GM10266 (cell line): ENCODE data around the gene JMJD6.
"Not testable (repeated sequence)": the region's sequence is repeated elsewhere in the genome, so short reads cannot be mapped to it uniquely, and the experiment has no call there.

Experiments used
- DNase-seq: peaks from one replicate; pipeline ENCODE4 v3.0.0; 2012; ENCODE audit errors: extremely low spot score
- TF ChIP-seq, protein P1 (sequence below): IDR thresholded peaks from 2 replicates; pipeline ENCODE4 v1.5.1; 2012; ENCODE audit warnings: mild to moderate bottlenecking, low read depth; ENCODE audit not compliant: control insufficient read depth, insufficient read depth; ENCODE audit errors: missing control alignments

JMJD6 gene

DNA sequence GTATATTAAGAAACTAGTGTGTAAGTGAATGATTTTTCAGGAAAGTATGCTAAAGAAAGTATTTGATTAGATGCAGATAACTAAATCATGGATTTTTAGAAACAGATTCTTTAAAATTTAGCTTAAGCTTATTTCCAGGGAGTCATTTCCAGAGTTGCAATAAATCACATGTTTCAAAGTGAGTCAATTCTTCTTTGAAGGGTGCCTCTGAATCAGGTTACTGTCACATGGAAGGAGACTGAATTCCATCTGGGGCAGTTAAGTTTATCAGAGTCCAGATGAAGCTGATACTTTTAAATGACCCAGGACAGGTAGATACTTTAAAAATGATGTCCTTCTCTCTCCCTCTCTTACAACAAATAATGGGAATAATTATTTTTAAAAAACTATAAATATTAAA lies 16.6 kb upstream of the JMJD6 start:
- no peak for DNase-seq
- TF ChIP-seq, protein P1, sequence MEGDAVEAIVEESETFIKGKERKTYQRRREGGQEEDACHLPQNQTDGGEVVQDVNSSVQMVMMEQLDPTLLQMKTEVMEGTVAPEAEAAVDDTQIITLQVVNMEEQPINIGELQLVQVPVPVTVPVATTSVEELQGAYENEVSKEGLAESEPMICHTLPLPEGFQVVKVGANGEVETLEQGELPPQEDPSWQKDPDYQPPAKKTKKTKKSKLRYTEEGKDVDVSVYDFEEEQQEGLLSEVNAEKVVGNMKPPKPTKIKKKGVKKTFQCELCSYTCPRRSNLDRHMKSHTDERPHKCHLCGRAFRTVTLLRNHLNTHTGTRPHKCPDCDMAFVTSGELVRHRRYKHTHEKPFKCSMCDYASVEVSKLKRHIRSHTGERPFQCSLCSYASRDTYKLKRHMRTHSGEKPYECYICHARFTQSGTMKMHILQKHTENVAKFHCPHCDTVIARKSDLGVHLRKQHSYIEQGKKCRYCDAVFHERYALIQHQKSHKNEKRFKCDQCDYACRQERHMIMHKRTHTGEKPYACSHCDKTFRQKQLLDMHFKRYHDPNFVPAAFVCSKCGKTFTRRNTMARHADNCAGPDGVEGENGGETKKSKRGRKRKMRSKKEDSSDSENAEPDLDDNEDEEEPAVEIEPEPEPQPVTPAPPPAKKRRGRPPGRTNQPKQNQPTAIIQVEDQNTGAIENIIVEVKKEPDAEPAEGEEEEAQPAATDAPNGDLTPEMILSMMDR, result no peak

DNA sequence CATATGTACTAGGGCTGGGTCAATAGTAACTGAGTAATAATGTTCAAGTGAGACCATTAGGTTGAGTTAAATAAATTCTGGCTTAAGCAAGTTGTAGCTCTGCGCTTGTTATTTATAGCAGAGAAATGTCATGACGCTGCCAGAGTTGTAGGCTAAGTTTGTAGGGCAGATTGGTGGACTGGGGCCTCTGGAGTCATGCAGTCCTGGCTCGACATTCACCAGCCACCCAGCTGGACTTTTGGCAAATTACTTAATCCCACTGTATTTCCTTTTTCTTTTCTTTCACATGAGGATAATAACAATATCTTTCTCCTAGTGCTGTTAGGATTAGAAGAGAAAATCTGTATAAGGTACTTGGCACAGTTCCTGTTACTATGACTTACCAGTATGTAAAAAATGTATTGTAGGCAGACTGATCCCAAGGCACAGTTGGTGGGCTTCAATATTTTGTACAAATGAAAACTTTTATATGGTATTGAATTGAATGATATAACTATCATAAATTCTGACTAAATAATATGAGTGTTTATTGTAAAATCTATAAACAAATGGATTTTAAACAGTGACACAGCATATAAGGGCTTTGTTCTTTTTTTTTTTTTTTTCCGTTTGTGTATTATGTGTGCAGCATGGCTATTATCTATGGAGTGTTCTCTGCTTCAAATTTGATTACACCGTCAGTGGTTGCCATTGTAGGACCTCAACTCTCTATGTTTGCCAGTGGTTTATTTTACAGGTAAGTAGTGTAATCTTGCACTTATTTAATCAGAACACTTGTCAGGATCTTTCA lies 14.1 kb upstream of the JMJD6 start:
- TF ChIP-seq, protein P1, result no peak
- no peak for DNase-seq

DNA sequence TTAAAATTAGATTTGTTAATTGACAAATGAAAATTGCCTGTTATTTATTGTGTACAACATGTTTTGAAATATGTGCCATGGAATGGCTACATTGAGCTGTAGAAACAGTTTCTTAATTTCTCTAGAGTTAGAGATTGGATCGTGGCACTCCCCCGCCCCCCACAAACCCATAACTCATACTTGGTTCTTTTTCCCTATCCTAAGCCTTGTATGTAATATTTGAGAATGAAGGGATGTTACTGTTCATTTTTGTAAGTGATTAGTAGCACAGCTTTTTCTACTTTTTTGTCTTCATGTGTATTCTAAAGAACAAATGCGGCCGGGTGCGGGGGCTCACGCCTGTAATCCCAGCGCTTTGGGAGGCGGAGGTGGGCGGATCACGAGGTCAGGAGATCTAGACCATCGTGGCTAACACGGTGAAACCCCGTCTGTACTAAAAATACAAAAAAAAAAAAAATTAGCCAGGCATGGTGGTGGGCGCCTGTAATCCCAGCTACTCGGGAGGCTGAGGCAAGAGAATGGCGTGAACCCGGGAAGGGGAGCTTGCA lies 13.2 kb upstream of the JMJD6 start:
- not testable (repeated sequence) for DNase-seq

DNA sequence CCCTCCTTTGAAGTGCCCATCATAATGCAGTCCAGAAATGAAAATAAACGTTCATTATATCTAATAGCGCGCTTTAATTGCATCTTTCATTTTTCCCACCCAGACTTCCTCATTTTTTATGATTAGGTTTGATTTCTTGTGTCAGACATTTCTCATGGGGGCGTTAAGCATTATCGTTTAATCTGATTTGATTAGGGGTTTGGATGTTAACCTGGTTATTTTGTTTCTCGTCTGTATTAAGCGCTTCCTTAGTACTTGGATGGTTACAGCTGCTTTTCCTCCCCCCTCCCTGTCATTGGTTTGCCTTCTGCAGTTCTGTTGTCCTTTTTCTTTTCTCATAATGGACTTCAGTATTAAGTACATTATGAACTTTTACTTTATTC lies 12.1 kb upstream of the JMJD6 start:
- no peak for DNase-seq
- TF ChIP-seq, protein P1, result no peak

DNA sequence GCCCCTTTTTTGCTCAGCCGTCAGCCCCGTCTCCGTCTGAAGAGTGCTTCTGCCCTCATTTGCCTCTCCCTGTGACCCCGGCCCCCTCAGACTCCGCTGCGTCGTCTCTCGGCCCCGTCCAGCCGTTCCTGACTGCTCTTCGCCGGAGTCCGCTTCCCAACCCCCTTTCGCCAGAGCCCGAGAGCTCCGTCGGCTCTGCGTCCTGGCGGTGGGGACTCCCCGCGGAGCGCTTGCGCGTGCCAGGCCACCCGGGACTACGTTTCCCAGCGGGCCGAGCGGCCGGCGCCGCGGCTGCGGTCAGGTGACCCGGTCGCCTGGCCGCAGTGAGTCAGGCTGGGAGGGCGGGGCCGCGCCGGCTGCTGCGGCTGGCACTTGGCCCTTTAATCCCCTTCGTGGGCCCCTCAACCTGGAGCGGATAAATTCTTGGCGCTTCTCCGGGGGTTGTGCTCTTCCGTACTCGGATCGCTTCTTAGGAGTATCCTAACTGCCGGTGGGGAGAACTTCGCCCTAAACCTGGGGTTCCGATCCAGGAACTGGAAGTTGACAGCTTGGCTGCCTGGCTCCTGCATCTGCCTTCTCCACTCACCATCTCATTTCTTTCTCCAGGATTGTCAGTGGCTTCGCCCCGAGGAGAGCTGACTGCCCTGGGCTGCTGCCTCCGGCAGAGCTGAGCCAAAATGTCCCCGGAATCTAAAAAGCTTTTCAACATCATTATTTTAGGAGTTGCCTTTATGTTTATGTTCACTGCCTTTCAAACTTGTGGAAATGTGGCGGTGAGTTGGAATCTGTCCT lies 11.5 kb upstream of the JMJD6 start, which contains the start of gene MFSD11:
TSS of gene MFSD11 (plus strand) at position 444 of the 792 bp plus-strand sequence. CDS start at position 678, 234 bp downstream.
- peak; percentile 94 for DNase-seq
- TF ChIP-seq, protein P1, result no peak

DNA sequence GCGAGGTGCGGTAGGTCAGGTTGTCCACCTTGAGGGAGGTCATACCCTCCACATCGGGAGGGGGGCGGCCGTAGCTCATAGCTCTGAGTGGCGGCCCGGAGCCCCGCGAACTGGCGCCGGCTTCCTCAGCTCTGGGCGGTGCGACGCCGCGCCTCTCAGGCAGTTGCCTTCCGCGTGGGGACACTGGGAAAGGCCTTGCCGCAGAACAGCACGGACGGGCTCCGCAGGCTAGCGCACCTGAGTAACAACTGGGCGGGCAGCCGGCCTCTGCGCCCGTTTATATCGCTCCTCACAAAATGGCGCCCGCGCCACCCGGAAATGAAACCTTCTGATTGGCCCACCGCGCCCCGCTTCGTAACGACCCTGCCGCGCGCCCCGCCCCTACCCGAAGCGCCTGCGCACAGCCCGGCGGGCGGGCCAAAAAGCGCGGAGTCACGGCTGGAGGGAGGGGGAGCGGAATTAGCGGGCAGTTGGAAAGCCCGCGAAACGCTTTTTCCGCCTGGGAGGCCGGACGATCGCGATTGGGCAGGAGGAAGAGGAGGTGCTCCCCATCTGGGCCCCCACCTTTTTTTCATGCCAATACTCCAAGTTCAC lies 10.8 kb upstream of the JMJD6 start, which contains the start of gene SRSF2:
TSS of gene SRSF2 (minus strand) at position 250 of the 594 bp plus-strand sequence. CDS start at position 79, 171 bp downstream.
- DNase-seq, result peak; percentile 99
- TF ChIP-seq, protein P1, result no peak

DNA sequence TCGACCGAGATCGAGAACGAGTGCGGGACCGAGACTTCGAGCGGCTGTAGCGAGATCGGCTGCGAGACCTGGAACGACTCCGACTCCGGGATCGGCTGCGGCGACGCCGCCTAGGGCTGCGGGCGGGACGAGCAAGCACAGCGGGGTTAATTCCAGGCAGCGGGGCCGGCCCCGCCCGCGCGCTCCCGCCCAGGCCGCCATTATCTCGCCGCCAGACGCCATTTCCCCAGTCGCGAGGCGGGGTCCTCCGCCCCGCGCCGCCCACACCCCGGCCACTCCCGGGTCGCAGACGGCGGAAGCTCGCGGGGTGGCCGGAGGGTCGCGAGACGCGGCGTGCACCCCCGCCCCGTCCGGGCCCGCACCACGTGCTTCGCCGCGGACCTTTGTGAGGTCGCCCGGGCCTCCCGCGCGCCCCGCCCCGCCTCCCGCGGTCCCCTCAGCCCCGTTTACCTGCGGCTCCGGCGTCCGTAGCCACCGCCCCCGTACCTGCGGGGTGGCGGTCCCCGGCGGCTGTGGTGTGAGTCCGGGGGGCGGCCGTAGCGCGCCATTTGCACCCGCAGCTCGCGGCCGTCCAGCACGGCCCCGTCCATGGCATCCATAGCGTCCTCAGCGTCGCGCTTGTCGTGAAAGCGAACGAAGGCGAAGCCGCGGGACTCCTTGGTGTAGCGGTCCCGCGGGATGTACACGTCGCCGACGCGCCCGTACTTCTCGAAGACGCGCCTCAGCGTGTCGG lies 10.1 kb upstream of the JMJD6 start:
- TF ChIP-seq, protein P1, result peak; percentile 37
- DNase-seq, result peak; percentile 65
